Ascending aorta (tissue), 2 donors: Measurements from ENCODE around the gene C1orf216. TPM values are rescaled to one million over a fixed set of nuclear protein-coding genes. Genes with fewer than 3 reads are reported as not detected.

Experiments
- DNase-seq, 2 donors: peaks; one replicate each; pipeline ENCODE4 v3.0.0-alpha.2; 2019; ENCODE audit warnings: low spot score in 2 of 2
- H3K27ac ChIP-seq, 2 donors: fragments of 200-600 bp; sonication (generic); one replicate each; pipeline ENCODE4 v1.5.1; 2016 to 2017; ENCODE audit warnings: mild to moderate bottlenecking in 1 of 2
- H3K27me3 ChIP-seq: fragments of 200-600 bp; sonication (generic); one replicate; pipeline ENCODE4 v1.5.1; 2017
- H3K36me3 ChIP-seq, 2 donors: fragments of 200-600 bp; sonication (generic); one replicate each; pipeline ENCODE4 v1.5.1; 2016
- H3K4me1 ChIP-seq, 2 donors: fragments of 200-600 bp; sonication (generic); one replicate each; pipeline ENCODE4 v1.5.1; 2016 to 2017; ENCODE audit warnings: mild to moderate bottlenecking in 1 of 2
- H3K4me3 ChIP-seq, 2 donors: fragments of 200-600 bp; sonication (generic); one replicate each; pipeline ENCODE4 v1.5.1; 2016 to 2017; ENCODE audit warnings: mild to moderate bottlenecking in 1 of 2
- H3K9me3 ChIP-seq, 2 donors: fragments of 200-600 bp; sonication (generic); one replicate each; pipeline ENCODE4 v1.5.1; 2016
- CTCF ChIP-seq, 3 experiments: fragments of 200-600 bp in 2 of 3; fragments of 450-650 bp in 1 of 3; sonication (generic) in 2 of 3; IDR thresholded peaks; one replicate each; pipeline ENCODE4 v1.5.1; 2016 to 2019; ENCODE audit warnings: antibody characterized with exemption in 3 of 3, mild to moderate bottlenecking in 1 of 3, moderate library complexity in 1 of 3
- intact Hi-C: fragments of 100-400 bp; cut with DNase I; formaldehyde crosslinking; loops from one replicate; pipeline ENCODE4 v1.15.1; 2023
- total RNA-seq: library from RNA; depleted of rRNA; stranded (reverse); fragments of >200 nt; gene quantifications from one replicate; pipeline ENCODE4 v1.1.0, GENCODE V29; 2016

C1orf216 gene
- total RNA-seq, 1 donor from 2014 or later = 40.6 TPM

- no peaks in the 10 kb centered on the region for H3K27me3 ChIP-seq
- no peak for TF ChIP-seq CTCF (IDR thresholded peaks at IDR 0.05)
- H3K27ac ChIP-seq = no peak overlapping the region
- no peak overlapping the region for H3K4me3 ChIP-seq
- H3K9me3 ChIP-seq = no peaks in the 10 kb centered on the region
- intact Hi-C loops = no loop called here
- H3K36me3 ChIP-seq = no peaks in the 10 kb centered on the region
- no peaks in the 10 kb centered on the region for H3K4me1 ChIP-seq
- DNase-seq = no peak
Measured at GRCh38 chr1:35680271-35680670, 38.4 kb downstream of the C1orf216 start.

GRCh38 chr1:35675773-35676172 lies 42.9 kb downstream of the C1orf216 start:
- H3K9me3 ChIP-seq = no peaks in the 10 kb centered on the region
- H3K4me3 ChIP-seq = no peak overlapping the region
- no peaks in the 10 kb centered on the region for H3K27me3 ChIP-seq
- H3K27ac ChIP-seq = no peak overlapping the region
- H3K4me1 ChIP-seq = no peaks in the 10 kb centered on the region
- no peak for DNase-seq
- intact Hi-C loops = no loop called here
- no peak for TF ChIP-seq CTCF (IDR thresholded peaks at IDR 0.05)
- no peaks in the 10 kb centered on the region for H3K36me3 ChIP-seq

GRCh38 chr1:35674111-35674510 lies 44.6 kb downstream of the C1orf216 start:
- no peak overlapping the region for H3K4me3 ChIP-seq
- H3K27me3 ChIP-seq = no peaks in the 10 kb centered on the region
- no peaks in the 10 kb centered on the region for H3K36me3 ChIP-seq
- H3K4me1 ChIP-seq = no peaks in the 10 kb centered on the region
- H3K27ac ChIP-seq = no peak overlapping the region
- no peak for DNase-seq
- intact Hi-C loops = no loop called here
- H3K9me3 ChIP-seq = no peaks in the 10 kb centered on the region
- no peak for TF ChIP-seq CTCF (IDR thresholded peaks at IDR 0.05)

- H3K27me3 ChIP-seq = no peaks in the 10 kb centered on the region
- H3K4me1 ChIP-seq = no peaks in the 10 kb centered on the region
- H3K4me3 ChIP-seq = no peak overlapping the region
- H3K27ac ChIP-seq = no peak overlapping the region
- H3K36me3 ChIP-seq = no peaks in the 10 kb centered on the region
- DNase-seq = no peak
- intact Hi-C loops = no loop called here
- no peaks in the 10 kb centered on the region for H3K9me3 ChIP-seq
- no peak for TF ChIP-seq CTCF (IDR thresholded peaks at IDR 0.05)
Measured at GRCh38 chr1:35672116-35672515, 46.6 kb downstream of the C1orf216 start.

GRCh38 chr1:35668506-35668905 lies 50.2 kb downstream of the C1orf216 start:
- intact Hi-C loops = no loop called here
- no peak for DNase-seq
- no peak for TF ChIP-seq CTCF (IDR thresholded peaks at IDR 0.05)
- Histone ChIP-seq H3K27me3 (no peaks in the 10 kb centered on the region), H3K4me3 (no peak overlapping the region), H3K9me3 (no peaks in the 10 kb centered on the region), H3K4me1 (no peaks in the 10 kb centered on the region), H3K27ac (no peak overlapping the region), H3K36me3 (no peaks in the 10 kb centered on the region)

GRCh38 chr1:35666916-35667315 lies 51.8 kb downstream of the C1orf216 start:
- no peak overlapping the region for H3K4me3 ChIP-seq
- no peaks in the 10 kb centered on the region for H3K27me3 ChIP-seq
- intact Hi-C loops = no loop called here
- no peaks in the 10 kb centered on the region for H3K4me1 ChIP-seq
- DNase-seq = no peak
- H3K9me3 ChIP-seq = no peaks in the 10 kb centered on the region
- TF ChIP-seq CTCF (IDR thresholded peaks at IDR 0.05) = no peak
- no peak overlapping the region for H3K27ac ChIP-seq
- H3K36me3 ChIP-seq = no peaks in the 10 kb centered on the region
